Adrenal gland (tissue), 5 donors: ENCODE measurements around the gene SRGAP3.

Experiments
- POLR2A ChIP-seq, 2 donors: fragments of 450-650 bp; IDR thresholded peaks; one replicate each; pipeline ENCODE4 v1.6.1; 2017; ENCODE audit warnings: antibody characterized with exemption in 2 of 2, mild to moderate bottlenecking in 2 of 2, moderate library complexity in 1 of 2
- TF ChIP-seq, protein P1 (sequence below), 6 experiments: fragments of 450-650 bp in 4 of 6; fragments of 200-600 bp in 2 of 6; sonication (generic) in 1 of 6; IDR thresholded peaks; 1 replicate in 5 of 6; 2 replicates in 1 of 6; pipeline versions ENCODE4 v1.5.1 to v1.8.0; 2016 to 2021; ENCODE audit warnings: antibody characterized with exemption in 6 of 6, mild to moderate bottlenecking in 2 of 6, moderate library complexity in 1 of 6
- donor health status: DM: no; HTN: no; CAD: no.

DNA sequence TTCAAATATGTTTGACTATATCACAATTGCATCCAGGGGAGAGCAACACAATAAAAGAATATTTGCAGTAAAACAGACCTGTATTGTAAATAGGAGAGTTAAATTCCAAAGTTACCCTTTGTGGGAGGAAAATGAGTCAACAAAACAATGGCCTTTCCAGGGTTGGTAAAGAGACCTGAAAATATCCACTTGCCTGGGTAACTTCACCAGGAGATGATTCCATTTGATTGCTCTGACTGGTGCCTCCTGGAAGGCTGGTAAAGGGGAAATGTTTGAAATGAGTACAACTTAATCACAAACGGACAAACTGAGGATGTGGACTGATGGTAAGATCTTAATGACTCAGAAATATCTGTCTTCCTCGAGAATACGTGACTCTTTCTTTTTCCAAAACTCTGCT, 43.6 kb upstream of the SRGAP3 start:
- TF ChIP-seq, protein P1, sequence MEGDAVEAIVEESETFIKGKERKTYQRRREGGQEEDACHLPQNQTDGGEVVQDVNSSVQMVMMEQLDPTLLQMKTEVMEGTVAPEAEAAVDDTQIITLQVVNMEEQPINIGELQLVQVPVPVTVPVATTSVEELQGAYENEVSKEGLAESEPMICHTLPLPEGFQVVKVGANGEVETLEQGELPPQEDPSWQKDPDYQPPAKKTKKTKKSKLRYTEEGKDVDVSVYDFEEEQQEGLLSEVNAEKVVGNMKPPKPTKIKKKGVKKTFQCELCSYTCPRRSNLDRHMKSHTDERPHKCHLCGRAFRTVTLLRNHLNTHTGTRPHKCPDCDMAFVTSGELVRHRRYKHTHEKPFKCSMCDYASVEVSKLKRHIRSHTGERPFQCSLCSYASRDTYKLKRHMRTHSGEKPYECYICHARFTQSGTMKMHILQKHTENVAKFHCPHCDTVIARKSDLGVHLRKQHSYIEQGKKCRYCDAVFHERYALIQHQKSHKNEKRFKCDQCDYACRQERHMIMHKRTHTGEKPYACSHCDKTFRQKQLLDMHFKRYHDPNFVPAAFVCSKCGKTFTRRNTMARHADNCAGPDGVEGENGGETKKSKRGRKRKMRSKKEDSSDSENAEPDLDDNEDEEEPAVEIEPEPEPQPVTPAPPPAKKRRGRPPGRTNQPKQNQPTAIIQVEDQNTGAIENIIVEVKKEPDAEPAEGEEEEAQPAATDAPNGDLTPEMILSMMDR (IDR thresholded peaks at IDR 0.05): no peak
- no peak for TF ChIP-seq POLR2A (IDR thresholded peaks at IDR 0.05)
